DND-41 (cell line): ENCODE data around the gene ZSCAN29.

Experiments
- CTCF ChIP-seq: IDR thresholded peaks from 2 replicates; pipeline ENCODE4 v1.5.1; 2012; ENCODE audit warnings: borderline replicate concordance, low read length, moderate library complexity, mild to moderate bottlenecking; ENCODE audit not compliant: poor library complexity, severe bottlenecking; ENCODE audit errors: extremely low read depth
- EZH2 ChIP-seq: IDR thresholded peaks from 3 replicates; pipeline ENCODE4 v1.6.1; 2012; ENCODE audit warnings: borderline replicate concordance, low read depth, mild to moderate bottlenecking, moderate library complexity, low read length, inconsistent platforms; ENCODE audit not compliant: severe bottlenecking

- TF ChIP-seq CTCF (no peak), EZH2 (no peak)
Measured at GRCh38 chr15:43402255-43402654, 31.4 kb upstream of the ZSCAN29 start.
